Activated CD4-positive, alpha-beta T cell treated with anti-CD3 and anti-CD28 coated beads, Interleukin-2, Interleukin-4, amounts not matched to agents 100 ng/mL and 50 ng/mL, durations not matched to agents 16 hours and 8 hours (primary cell): ENCODE data around the gene SLCO2B1.

Source experiments
- DNase-seq: peaks from one replicate; pipeline ENCODE4 v3.0.0-alpha.2; 2020; ENCODE audit warnings: low spot score

The SLCO2B1 gene

GRCh38 chr11:75193711-75194110 is 42.8 kb downstream of the SLCO2B1 start:
- DNase-seq, result no peak

DNA sequence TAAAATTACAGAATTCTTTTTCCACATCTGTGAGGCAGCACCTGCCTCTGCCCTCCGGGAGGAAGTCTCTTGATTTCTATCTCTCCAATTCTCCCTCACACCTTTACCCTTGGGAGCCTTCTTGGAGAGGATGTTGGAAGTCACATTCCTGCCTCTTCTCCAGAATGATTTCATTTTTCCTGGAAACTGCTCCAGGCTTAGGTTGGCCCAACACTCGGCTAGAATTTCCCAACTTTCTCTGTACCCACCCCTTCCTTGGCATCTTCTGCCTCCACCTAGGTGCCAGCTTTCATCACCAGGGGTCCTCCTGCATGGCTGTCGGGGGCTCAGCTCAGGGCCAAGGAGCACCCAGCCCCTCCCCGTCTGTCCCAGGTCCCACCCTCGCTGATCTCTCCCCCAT is 43.2 kb downstream of the SLCO2B1 start:
- DNase-seq, result no peak

GRCh38 chr11:75195167-75195962 is 44.5 kb downstream of the SLCO2B1 start:
- DNase-seq, result no peak

DNA sequence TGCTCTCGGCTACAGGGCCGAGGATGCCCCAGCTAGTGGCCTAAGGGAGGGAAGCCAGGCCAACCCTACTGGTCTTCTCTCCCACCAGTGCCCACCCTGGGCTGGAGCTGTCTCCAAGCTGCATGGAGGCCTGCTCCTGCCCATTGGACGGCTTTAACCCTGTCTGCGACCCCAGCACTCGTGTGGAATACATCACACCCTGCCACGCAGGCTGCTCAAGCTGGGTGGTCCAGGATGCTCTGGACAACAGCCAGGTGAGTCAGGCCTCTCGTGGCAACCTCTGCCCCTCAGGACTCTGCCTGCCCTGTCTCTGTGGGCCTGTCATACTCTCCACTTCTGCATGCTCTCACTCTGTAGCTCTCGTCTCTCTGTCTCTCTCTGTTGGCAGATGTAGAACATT is 45.5 kb downstream of the SLCO2B1 start:
- no peak for DNase-seq

DNA sequence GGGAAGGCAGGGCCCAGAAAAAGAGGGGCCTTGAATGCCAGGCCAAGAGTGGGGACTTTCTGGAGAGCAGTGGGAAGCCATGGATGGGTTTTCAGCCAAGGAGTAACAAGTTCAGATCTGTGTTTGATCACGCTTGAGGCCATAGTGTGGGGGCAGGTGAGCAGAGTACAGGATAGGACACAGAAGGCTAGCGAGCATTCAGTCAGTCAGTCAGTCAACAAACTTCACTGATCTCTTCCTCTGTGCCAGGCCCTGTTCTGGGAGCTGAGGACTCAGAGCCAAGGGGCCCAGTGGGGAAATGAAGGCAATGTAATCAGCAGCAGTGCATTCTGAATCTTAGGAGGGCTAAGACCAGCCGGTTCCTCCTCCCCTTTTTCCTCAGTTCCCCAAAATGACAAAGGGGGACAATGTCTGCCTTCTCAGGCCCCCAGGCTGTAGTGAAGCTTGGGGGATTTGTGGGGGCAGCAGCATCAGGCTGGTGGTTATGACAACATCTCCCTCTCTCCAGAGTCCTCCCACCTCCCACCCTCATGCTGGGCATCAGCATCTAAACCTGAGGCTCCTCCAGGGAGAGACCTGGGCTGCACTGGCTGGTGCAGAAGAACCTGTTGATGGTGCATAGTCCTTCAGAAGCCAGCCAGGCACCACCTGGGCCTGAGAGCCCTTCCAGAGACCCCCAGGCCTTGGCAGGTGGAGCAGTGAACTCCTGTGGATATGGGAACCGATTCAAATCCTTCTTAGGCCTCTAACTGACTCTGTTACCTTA is 46.8 kb downstream of the SLCO2B1 start:
- no peak for DNase-seq

GRCh38 chr11:75198278-75198973 is 47.5 kb downstream of the SLCO2B1 start:
- no peak for DNase-seq

- no peak for DNase-seq
Observed at GRCh38 chr11:75199412-75199955, 48.6 kb downstream of the SLCO2B1 start.

GRCh38 chr11:75200051-75200450 is 49.1 kb downstream of the SLCO2B1 start:
- no peak for DNase-seq

DNA sequence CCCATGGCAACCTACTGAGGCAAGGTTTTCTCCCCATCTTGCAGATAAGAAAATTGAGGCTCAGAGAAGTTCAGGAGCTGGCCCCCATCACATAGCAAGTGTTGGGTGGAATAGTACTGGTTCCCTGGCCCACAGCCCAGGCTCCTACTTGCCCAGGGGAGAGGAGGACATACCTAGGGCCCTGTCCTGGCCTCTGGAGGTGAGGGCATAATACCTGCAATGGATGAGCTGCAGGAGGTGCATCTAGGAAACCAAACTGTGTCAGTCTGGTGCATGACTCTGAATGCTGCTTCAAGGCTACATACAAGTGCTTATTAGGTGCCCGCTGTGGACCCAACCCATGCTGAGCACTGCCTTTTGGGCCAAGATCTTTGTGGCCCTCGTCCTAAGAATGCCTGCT is 49.6 kb downstream of the SLCO2B1 start:
- no peak for DNase-seq

DNA sequence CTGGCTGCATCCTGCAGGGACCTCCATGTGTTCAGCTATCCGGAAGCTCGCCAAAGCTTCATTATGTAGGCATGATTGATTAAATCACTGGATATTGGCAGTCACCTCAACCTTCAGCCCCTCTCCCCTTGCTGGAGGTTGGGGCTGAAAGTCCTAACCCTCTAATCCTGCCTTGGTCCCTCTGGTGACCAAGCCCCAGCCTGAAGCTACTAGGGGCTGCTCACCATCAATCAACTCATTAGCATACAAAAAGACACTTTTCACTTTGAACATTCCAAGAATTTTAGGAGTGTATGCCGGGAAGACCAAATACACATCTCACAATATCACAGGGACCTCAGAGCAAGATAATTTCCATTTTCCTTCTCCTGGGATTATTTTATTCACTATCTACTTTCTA is 50.9 kb downstream of the SLCO2B1 start:
- DNase-seq, result no peak

DNA sequence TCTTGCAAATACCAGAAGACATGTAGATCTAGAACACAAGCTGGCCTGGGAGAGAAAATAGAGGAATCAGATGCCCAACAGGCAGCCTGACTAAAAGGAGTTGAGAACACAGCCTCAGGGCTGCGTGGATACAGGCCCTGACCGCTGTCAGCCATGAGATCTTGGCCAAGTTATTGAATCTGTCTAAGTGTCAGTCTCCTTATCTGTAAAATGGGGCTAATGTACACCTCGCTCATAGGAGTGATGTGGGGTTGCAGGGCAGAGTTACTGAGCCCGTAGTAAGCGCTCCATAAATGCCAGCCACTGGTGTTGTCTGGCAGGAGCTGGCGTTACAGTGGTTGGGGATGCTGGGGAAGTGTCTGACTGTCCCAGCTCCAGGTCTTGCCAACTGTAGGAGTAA is 51.3 kb downstream of the SLCO2B1 start:
- no peak for DNase-seq

DNA sequence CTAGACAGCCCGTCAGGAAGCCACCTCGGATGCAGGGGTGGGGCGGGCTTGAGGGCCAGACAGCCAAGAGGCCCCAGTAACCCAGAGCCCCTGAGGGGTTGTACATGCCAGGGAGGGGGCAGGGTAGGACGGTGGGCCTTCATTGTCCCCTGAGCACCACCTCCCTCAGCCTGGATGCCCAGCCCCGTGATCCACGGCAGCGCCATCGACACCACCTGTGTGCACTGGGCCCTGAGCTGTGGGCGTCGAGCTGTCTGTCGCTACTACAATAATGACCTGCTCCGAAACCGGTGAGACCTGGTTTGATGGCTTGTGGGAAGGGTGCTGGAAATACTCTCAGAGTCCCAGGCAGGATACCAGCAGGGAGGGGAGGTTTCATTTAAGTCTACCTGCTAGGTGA is 52.2 kb downstream of the SLCO2B1 start:
- DNase-seq, result no peak

GRCh38 chr11:75203641-75204011 is 52.7 kb downstream of the SLCO2B1 start:
- DNase-seq, result no peak

GRCh38 chr11:75204012-75204674 is 53.2 kb downstream of the SLCO2B1 start:
- DNase-seq, result no peak

GRCh38 chr11:75204685-75205563 is 54.0 kb downstream of the SLCO2B1 start:
- DNase-seq, result peak; percentile 84

GRCh38 chr11:75205564-75206020 is 54.7 kb downstream of the SLCO2B1 start:
- DNase-seq, result no peak

DNA sequence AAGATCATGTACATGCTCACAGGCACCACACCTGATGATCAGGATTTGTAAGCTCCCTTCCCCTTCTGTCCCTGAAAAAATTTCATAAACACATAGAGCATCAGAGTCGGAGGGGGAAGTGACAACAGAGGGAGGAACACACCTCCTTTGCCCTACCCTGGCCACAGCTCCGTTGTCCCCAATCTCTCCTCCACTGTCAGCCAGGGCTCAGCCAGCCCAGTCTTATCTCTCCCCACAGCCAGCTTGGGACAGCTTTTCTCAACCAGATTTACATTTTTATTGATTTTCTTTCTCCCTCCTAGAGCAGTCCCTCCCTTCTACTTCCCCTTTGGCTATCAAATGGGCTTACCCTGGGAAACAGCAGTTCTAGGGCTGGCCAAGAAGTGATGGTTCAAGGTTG is 57.5 kb downstream of the SLCO2B1 start:
- DNase-seq, result no peak

DNA sequence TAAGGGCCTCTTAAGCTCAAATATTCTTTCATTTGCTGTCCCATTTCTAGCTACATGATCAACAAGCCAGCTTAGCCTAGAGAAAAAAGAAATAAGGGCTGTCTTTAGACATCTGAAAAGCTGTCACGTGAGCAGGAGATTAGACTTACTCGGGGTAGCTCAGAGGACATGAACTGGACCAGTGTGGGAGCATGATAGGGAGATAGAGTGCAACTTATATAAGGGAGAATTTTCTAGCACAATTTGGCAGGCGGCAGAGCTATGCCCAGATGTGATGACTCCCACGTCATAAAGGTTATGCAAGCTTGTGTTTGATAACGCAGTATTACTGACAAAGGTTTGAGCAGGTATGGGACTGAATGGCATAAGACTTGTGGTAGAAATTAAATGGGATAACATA is 61.5 kb downstream of the SLCO2B1 start:
- no peak for DNase-seq

- DNase-seq, result peak; percentile 70
Observed at GRCh38 chr11:75214411-75214821, 63.5 kb downstream of the SLCO2B1 start.

DNA sequence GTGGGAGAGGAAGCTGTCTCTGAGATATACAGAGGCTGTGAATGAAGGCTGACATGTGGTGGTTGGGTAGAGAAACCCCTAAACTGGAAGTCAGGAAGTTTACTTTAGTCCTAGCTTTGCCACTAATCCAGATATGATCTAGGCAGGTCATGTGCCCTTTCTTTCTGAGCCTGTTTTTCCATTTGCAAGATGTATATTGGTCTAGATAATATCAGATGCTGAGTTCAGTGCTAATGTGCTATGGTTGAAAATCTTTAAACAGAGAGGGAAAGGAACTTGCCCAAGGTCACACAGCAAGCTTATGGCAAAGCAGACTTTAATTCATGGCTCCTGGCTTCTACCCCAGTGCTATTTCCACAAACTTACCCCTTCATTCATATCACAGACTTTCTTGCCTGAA is 63.9 kb downstream of the SLCO2B1 start:
- DNase-seq, result no peak

DNA sequence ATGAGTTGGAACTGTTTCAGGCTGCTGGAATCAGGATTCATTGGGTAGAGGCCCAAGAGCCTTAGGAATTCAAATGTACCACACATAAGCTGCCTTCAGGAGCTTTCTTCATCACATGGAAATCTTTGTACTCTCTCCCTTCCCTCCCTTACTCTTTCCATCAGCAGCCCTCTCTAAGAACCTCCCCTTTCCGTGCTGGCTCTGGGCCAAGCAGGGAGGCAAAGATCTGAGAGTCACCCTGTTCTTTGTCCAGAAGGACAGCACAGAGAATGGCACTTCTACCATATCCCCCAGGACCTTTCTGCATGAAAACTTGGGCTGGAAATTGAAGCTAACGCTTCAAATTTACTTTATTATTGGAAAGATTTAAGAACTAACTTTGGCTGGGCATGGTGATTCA is 69.0 kb downstream of the SLCO2B1 start:
- no peak for DNase-seq
